Breast epithelium (tissue), 4 donors: ENCODE measurements around the gene GTF2H4. TPM values are rescaled to one million over a fixed set of nuclear protein-coding genes. Genes with fewer than 3 reads are reported as not detected.

ENCODE experiments used
- DNase-seq, 2 donors: peaks; one replicate each; pipeline ENCODE4 v3.0.0-alpha.2; 2019; ENCODE audit warnings: low spot score in 2 of 2
- H3K27ac ChIP-seq, 2 donors: fragments of 200-600 bp; sonication (generic) in 1 of 2; one replicate each; pipeline ENCODE4 v1.5.1; 2016 to 2019; ENCODE audit warnings: mild to moderate bottlenecking in 1 of 2
- H3K27me3 ChIP-seq, 2 donors: fragments of 200-600 bp; sonication (generic) in 1 of 2; one replicate each; pipeline versions ENCODE4 v1.5.1 to v1.6.0; 2017 to 2019; ENCODE audit warnings: control low read depth in 1 of 2, mild to moderate bottlenecking in 1 of 2
- H3K36me3 ChIP-seq: fragments of 200-600 bp; one replicate; pipeline ENCODE4 v1.5.1; 2019
- H3K4me1 ChIP-seq, 2 donors: fragments of 200-600 bp; sonication (generic); one replicate each; pipeline ENCODE4 v1.5.1; 2016 to 2019; ENCODE audit warnings: control low read depth in 1 of 2
- H3K4me3 ChIP-seq, 3 donors: fragments of 200-600 bp; sonication (generic); 1 replicate in 2 of 3; 2 replicates in 1 of 3; pipeline ENCODE4 v1.5.1; 2016 to 2019; ENCODE audit warnings: mild to moderate bottlenecking in 3 of 3, moderate library complexity in 2 of 3
- H3K9me3 ChIP-seq, 2 donors: fragments of 200-600 bp; sonication (generic) in 1 of 2; one replicate each; pipeline ENCODE4 v1.5.1; 2016 to 2019; ENCODE audit warnings: control low read depth in 1 of 2
- POLR2A ChIP-seq: fragments of 450-650 bp; IDR thresholded peaks from one replicate; pipeline ENCODE4 v1.6.1; 2016; ENCODE audit warnings: antibody characterized with exemption, mild to moderate bottlenecking, moderate library complexity
- POLR2AphosphoS5 ChIP-seq, 3 donors: sonication (generic); formaldehyde crosslinking; IDR thresholded peaks; one replicate each; pipeline ENCODE4 v1.6.1; 2017; ENCODE audit warnings: antibody characterized with exemption in 3 of 3
- intact Hi-C: fragments of 100-400 bp; cut with DNase I; formaldehyde crosslinking; loops from one replicate; pipeline ENCODE4 v1.15.1; 2023; ENCODE audit warnings: low total_unique reads
- total RNA-seq, 3 donors: library from RNA; depleted of rRNA; stranded (reverse); fragments of >200 nt; gene quantifications; one replicate each; pipeline ENCODE4 v1.1.0, GENCODE V29; 2016
- TF ChIP-seq, protein P1 (sequence below), 3 donors: fragments of 450-650 bp; IDR thresholded peaks; one replicate each; pipeline ENCODE4 v1.5.1; 2016 to 2017; ENCODE audit warnings: antibody characterized with exemption in 3 of 3, mild to moderate bottlenecking in 3 of 3, moderate library complexity in 3 of 3

Gene GTF2H4
- total RNA-seq, 3 donors from 2014 or later, result 10.4 to 13.4 (median 11.1) TPM

DNA sequence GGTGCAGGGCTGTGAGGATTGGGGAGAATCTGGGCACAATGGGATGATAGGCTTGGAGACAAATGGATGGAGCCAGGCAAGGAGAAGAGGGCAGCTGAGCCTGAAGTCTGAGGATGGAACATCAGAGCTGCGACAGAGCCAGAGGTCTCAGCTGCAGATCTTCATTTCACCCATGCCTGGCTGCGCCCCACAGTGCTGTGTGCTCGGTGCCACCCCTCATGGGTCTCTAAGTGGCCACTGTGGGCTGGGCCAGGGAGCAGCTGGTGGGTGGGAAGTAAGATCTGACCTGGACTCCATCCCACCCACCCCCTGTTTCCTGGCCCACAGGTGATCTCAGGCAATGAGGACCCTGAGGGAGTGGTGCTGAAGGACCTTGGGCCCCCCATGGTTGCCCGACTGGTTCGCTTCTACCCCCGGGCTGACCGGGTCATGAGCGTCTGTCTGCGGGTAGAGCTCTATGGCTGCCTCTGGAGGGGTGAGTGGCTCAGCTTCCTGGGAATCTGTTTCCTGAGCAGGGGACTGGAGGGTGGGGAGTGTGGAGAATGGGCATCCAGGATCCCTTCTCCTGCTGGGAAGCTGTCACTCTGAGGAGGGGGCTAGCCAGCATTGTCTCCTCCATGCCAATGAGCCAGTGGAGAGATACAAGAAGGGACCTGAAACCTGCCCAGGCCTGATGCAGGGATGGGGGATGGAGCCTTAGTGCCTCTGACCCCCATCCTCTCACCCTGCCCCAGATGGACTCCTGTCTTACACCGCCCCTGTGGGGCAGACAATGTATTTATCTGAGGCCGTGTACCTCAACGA, 17.2 kb upstream of the GTF2H4 start:
- no peak for TF ChIP-seq POLR2A
- TF ChIP-seq POLR2AphosphoS5 (IDR thresholded peaks at IDR 0.05), result no peak
- TF ChIP-seq, protein P1, sequence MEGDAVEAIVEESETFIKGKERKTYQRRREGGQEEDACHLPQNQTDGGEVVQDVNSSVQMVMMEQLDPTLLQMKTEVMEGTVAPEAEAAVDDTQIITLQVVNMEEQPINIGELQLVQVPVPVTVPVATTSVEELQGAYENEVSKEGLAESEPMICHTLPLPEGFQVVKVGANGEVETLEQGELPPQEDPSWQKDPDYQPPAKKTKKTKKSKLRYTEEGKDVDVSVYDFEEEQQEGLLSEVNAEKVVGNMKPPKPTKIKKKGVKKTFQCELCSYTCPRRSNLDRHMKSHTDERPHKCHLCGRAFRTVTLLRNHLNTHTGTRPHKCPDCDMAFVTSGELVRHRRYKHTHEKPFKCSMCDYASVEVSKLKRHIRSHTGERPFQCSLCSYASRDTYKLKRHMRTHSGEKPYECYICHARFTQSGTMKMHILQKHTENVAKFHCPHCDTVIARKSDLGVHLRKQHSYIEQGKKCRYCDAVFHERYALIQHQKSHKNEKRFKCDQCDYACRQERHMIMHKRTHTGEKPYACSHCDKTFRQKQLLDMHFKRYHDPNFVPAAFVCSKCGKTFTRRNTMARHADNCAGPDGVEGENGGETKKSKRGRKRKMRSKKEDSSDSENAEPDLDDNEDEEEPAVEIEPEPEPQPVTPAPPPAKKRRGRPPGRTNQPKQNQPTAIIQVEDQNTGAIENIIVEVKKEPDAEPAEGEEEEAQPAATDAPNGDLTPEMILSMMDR (IDR thresholded peaks at IDR 0.05), result no peak
- intact Hi-C loops, result no loop called here
- Histone ChIP-seq H3K4me3 (no peak overlapping the region), H3K9me3 (no peaks in the 10 kb centered on the region), H3K36me3 (no peaks in the 10 kb centered on the region), H3K27me3 (no peaks in the 10 kb centered on the region), H3K27ac (peak overlapping the region; percentile 19 to 69), H3K4me1 (peaks cover 0 to 3% of the 10 kb centered on the region in 2 donors)
- no peak for DNase-seq

DNA sequence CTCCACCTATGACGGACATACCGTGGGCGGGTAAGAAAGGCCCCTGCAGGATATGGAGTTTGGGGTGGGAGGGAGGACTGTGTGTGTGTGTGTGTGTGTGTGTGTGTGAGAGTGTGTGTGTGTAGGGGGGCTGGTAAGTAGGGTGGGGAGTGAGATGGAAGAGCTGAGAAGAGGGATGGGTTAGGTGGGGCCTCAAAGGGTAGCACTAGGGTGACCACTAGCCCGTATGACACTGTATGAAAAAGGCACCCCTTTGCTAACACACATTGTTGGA, 16.6 kb upstream of the GTF2H4 start:
- no peaks in the 10 kb centered on the region for H3K9me3 ChIP-seq
- no peak overlapping the region for H3K4me3 ChIP-seq
- peak overlapping the region; percentile 19 to 69 for H3K27ac ChIP-seq
- intact Hi-C loops, result no loop called here
- TF ChIP-seq POLR2A (no peak), POLR2AphosphoS5 (IDR thresholded peaks at IDR 0.05) (no peak)
- TF ChIP-seq, protein P1 (IDR thresholded peaks at IDR 0.05), result no peak
- no peaks in the 10 kb centered on the region for H3K27me3 ChIP-seq
- H3K36me3 ChIP-seq, result no peaks in the 10 kb centered on the region
- DNase-seq, result no peak
- H3K4me1 ChIP-seq, result peaks cover 0 to 3% of the 10 kb centered on the region in 2 donors

DNA sequence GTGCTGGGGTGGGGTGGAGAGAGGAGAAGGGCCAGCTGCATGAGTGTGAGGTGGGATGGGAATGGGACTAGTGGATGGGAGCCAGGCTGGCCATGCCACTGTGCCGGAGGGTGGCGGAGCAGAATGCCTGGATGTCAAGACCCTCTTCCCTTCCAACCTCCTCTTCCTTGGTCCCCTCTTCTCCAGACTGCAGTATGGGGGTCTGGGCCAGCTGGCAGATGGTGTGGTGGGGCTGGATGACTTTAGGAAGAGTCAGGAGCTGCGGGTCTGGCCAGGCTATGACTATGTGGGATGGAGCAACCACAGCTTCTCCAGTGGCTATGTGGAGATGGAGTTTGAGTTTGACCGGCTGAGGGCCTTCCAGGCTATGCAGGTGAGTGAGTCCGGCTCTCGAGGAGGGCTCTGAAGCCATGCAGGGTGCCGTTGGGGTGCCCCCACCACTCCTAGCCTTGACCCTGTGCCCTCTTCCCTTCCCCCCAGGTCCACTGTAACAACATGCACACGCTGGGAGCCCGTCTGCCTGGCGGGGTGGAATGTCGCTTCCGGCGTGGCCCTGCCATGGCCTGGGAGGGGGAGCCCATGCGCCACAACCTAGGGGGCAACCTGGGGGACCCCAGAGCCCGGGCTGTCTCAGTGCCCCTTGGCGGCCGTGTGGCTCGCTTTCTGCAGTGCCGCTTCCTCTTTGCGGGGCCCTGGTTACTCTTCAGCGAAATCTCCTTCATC, 16.0 kb upstream of the GTF2H4 start:
- Histone ChIP-seq H3K4me1 (peaks cover 0 to 3% of the 10 kb centered on the region in 2 donors), H3K27me3 (no peaks in the 10 kb centered on the region), H3K27ac (no peak overlapping the region), H3K4me3 (no peak overlapping the region), H3K9me3 (no peaks in the 10 kb centered on the region), H3K36me3 (no peaks in the 10 kb centered on the region)
- TF ChIP-seq, protein P1 (IDR thresholded peaks at IDR 0.05), result no peak
- TF ChIP-seq POLR2A (no peak), POLR2AphosphoS5 (IDR thresholded peaks at IDR 0.05) (no peak)
- intact Hi-C loops, result no loop called here
- DNase-seq, result no peak

DNA sequence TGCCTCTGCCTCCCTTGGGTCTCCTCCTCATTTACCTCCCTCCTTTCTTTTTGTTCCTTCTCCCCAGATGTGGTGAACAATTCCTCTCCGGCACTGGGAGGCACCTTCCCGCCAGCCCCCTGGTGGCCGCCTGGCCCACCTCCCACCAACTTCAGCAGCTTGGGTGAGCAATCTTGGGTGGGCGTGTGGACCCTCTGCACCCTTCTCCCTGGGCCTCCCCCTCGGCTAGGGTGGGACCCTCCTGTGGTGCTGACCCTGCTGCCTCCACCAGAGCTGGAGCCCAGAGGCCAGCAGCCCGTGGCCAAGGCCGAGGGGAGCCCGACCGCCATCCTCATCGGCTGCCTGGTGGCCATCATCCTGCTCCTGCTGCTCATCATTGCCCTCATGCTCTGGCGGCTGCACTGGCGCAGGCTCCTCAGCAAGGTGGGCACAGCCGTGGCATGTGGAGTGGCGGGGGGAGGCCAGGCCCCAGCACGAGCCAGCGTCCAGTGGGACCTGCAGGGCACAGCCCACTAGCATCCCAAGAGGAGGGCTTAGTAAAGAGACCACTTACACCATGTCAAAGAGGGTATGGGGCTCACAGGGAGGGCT, 14.9 kb upstream of the GTF2H4 start:
- Histone ChIP-seq H3K9me3 (no peaks in the 10 kb centered on the region), H3K27ac (no peak overlapping the region), H3K4me3 (no peak overlapping the region), H3K27me3 (no peaks in the 10 kb centered on the region), H3K36me3 (no peaks in the 10 kb centered on the region), H3K4me1 (peaks cover 0 to 3% of the 10 kb centered on the region in 2 donors)
- no peak for DNase-seq
- intact Hi-C loops, result no loop called here
- TF ChIP-seq POLR2A, result no peak
- TF ChIP-seq, protein P1 (IDR thresholded peaks at IDR 0.05), result no peak
- TF ChIP-seq POLR2AphosphoS5 (IDR thresholded peaks at IDR 0.05), result no peak

DNA sequence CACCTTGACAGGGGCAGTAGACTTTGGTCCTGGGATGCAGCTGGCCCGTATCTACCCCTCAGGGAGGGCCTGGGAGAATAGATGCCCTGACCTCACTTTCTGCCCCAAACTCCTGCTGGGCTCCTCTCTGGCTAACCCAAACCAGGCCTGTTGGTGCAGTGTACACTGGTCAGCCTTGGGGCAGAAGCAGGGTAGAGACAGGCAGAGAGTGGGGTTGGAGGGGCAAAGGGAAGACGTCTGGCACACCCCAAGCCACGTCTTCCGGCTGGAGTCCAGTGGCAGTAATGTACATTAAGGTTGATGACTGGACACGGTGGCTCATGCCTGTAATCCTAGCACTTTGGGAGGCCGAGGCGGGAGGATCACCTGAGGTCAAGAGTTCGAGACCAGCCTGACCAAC, 14.3 kb upstream of the GTF2H4 start:
- intact Hi-C loops, result no loop called here
- no peaks in the 10 kb centered on the region for H3K36me3 ChIP-seq
- TF ChIP-seq POLR2A (no peak), POLR2AphosphoS5 (IDR thresholded peaks at IDR 0.05) (no peak)
- TF ChIP-seq, protein P1 (IDR thresholded peaks at IDR 0.05), result no peak
- H3K27me3 ChIP-seq, result no peaks in the 10 kb centered on the region
- H3K4me3 ChIP-seq, result no peak overlapping the region
- no peak overlapping the region for H3K27ac ChIP-seq
- no peaks in the 10 kb centered on the region for H3K4me1 ChIP-seq
- no peaks in the 10 kb centered on the region for H3K9me3 ChIP-seq
- DNase-seq, result no peak
